HCT116 (cell line): ENCODE data around the gene AUP1. TPM values are rescaled to one million over a fixed set of nuclear protein-coding genes. Genes with fewer than 3 reads are reported as not detected.
A peak's percentile ranks its signal among the peaks of the same experiment; 100 is the strongest.

Experiments
- ATAC-seq: fragments of 200-7000 bp; cut with Tn5 transposase; 2 replicates; pipeline ENCODE4 v1.9.1; 2020; ENCODE audit warnings: mild to moderate bottlenecking, moderate library complexity
- Bru-seq: library from RNA; stranded (reverse); fragments of 400-500 nt; gene quantifications from one replicate; lab custom pipeline; 2021; lab: Mats Ljungman, UMichigan
- BruChase-seq, 2 experiments: library from RNA; stranded (reverse); fragments of 400-500 nt; gene quantifications; one replicate each; lab custom pipeline; 2021; lab: Mats Ljungman, UMichigan
- BruUV-seq: library from RNA; stranded (reverse); fragments of 400-500 nt; replicated peaks from 2 replicates; lab custom pipeline; 2021; lab: Mats Ljungman, UMichigan
- CTCF ChIA-PET: fragments of 300-600 bp; sonication (Branson Sonifier 250); formaldehyde crosslinking; loops from one replicate; lab custom pipeline; 2021; ENCODE audit warnings: antibody characterized with exemption; lab: Charles Lee
- POLR2A ChIA-PET: fragments of 300-600, 350-600 bp; sonication (Branson Sonifier 250); formaldehyde crosslinking; loops from one replicate; lab custom pipeline; 2021; ENCODE audit warnings: antibody characterized with exemption; lab: Charles Lee
- RAD21 ChIA-PET, 2 experiments: fragments of 300-600 bp; sonication (Branson Sonifier 250); formaldehyde crosslinking; loops; one replicate each; lab custom pipeline; 2023; ENCODE audit warnings: low total read pairs in 2 of 2; ENCODE audit not compliant: uncharacterized antibody in 2 of 2, unreplicated experiment in 2 of 2, low non-redundant PET in 1 of 2; lab: Charles Lee
- DNase-seq: peaks from one replicate; pipeline ENCODE4 v3.0.0-alpha.2; 2010; ENCODE audit warnings: low read depth, low spot score
- H2AFZ ChIP-seq: fragments of 200-600 bp; shearing (Covaris generic), sonication (generic); 2 replicates; pipeline ENCODE4 v1.6.1; 2017; ENCODE audit warnings: low read depth, mixed run types, mixed read lengths, antibody characterized with exemption, low read length; ENCODE audit not compliant: poor library complexity, severe bottlenecking
- H3K27ac ChIP-seq: 2 replicates; pipeline ENCODE4 v1.5.1; 2012; ENCODE audit warnings: low read depth, low read length
- H3K27me3 ChIP-seq: fragments of 200-600 bp; sonication (generic); 2 replicates; pipeline ENCODE4 v1.6.1; 2016; ENCODE audit warnings: mixed run types, low read length, mixed read lengths; ENCODE audit not compliant: insufficient read depth
- H3K36me3 ChIP-seq, 2 experiments: fragments of 200-500 bp in 1 of 2; fragments of 200-600 bp in 1 of 2; sonication (Bioruptor generic) in 1 of 2; sonication (generic) in 1 of 2; 2 replicates each; pipeline versions ENCODE4 v1.5.1 to v1.6.1; 2014 to 2016; ENCODE audit warnings: low read length in 2 of 2, inconsistent platforms in 1 of 2, mixed read lengths in 1 of 2, mixed run types in 1 of 2; ENCODE audit not compliant: insufficient read depth in 2 of 2, control insufficient read depth in 1 of 2
- H3K4me1 ChIP-seq, 2 experiments: fragments of 200-600 bp in 1 of 2; sonication (generic) in 1 of 2; 2 replicates each; pipeline versions ENCODE4 v1.5.1 to v1.6.1; 2012 to 2017; ENCODE audit warnings: low read length in 2 of 2, inconsistent platforms in 1 of 2, mild to moderate bottlenecking in 1 of 2, mixed read lengths in 1 of 2, mixed run types in 1 of 2, moderate library complexity in 1 of 2; ENCODE audit not compliant: insufficient read depth in 2 of 2, control insufficient read depth in 1 of 2
- H3K4me2 ChIP-seq: fragments of 200-600 bp; sonication (generic); 2 replicates; pipeline ENCODE4 v1.6.1; 2017; ENCODE audit warnings: mixed run types, low read length, mixed read lengths
- H3K4me3 ChIP-seq, 2 experiments: fragments of 200-600 bp in 1 of 2; sonication (generic) in 1 of 2; replicated peaks in 1 of 2; 2 replicates each; pipeline ENCODE4 v1.5.1; 2011 to 2016; ENCODE audit warnings: low read length in 2 of 2, control low read depth in 1 of 2, low read depth in 1 of 2, mild to moderate bottlenecking in 1 of 2, mixed read lengths in 1 of 2, mixed run types in 1 of 2
- H3K79me2 ChIP-seq: fragments of 200-600 bp; sonication (generic); 2 replicates; pipeline ENCODE4 v1.6.1; 2017; ENCODE audit warnings: mild to moderate bottlenecking, mixed run types, low read length, moderate library complexity, mixed read lengths; ENCODE audit not compliant: insufficient read depth
- H3K9ac ChIP-seq: fragments of 200-600 bp; sonication (generic); 2 replicates; pipeline ENCODE4 v1.6.1; 2016; ENCODE audit warnings: low read length, mixed read lengths
- H3K9me2 ChIP-seq: fragments of 200-600 bp; sonication (generic), shearing (Covaris generic); 2 replicates; pipeline ENCODE4 v1.6.1; 2017; ENCODE audit warnings: mixed run types, mild to moderate bottlenecking, moderate library complexity; ENCODE audit not compliant: insufficient read depth
- H3K9me3 ChIP-seq, 2 experiments: fragments of 200-500 bp in 1 of 2; fragments of 200-600 bp in 1 of 2; sonication (Bioruptor generic) in 1 of 2; sonication (generic) in 1 of 2; 2 replicates each; pipeline ENCODE4 v1.6.1; 2014 to 2017; ENCODE audit warnings: low read length in 2 of 2, mixed read lengths in 2 of 2, inconsistent platforms in 1 of 2, low read depth in 1 of 2, mild to moderate bottlenecking in 1 of 2, mixed run types in 1 of 2, moderate library complexity in 1 of 2; ENCODE audit not compliant: control insufficient read depth in 1 of 2, insufficient read depth in 1 of 2
- H4K20me1 ChIP-seq: fragments of 200-600 bp; sonication (generic), shearing (Covaris generic); 2 replicates; pipeline ENCODE4 v1.6.1; 2017; ENCODE audit warnings: mixed run types, mild to moderate bottlenecking, moderate library complexity; ENCODE audit not compliant: insufficient read depth
- ATF3 ChIP-seq: IDR thresholded peaks from 2 replicates; pipeline ENCODE4 v1.6.1; 2012
- CBX3 ChIP-seq: IDR thresholded peaks from 2 replicates; pipeline ENCODE4 v1.6.1; 2012; ENCODE audit warnings: low read depth
- CEBPB ChIP-seq: IDR thresholded peaks from 2 replicates; pipeline ENCODE4 v1.6.1; 2012; ENCODE audit warnings: low read depth
- CTCF ChIP-seq, 3 experiments: fragments of 200-600 bp in 1 of 3; sonication (generic) in 1 of 3; IDR thresholded peaks in 2 of 3; conservative IDR thresholded peaks in 1 of 3; 2 replicates each; pipeline ENCODE4 v1.5.1; 2012 to 2017; ENCODE audit warnings: low read depth in 2 of 3, low read length in 2 of 3, antibody characterized with exemption in 1 of 3, borderline replicate concordance in 1 of 3, control low read depth in 1 of 3, mild to moderate bottlenecking in 1 of 3, mixed read lengths in 1 of 3, mixed run types in 1 of 3, moderate library complexity in 1 of 3; ENCODE audit not compliant: insufficient read depth in 1 of 3
- EGR1 ChIP-seq: IDR thresholded peaks from 2 replicates; pipeline ENCODE4 v1.6.1; 2012; ENCODE audit warnings: low read depth
- ELF1 ChIP-seq: IDR thresholded peaks from 2 replicates; pipeline ENCODE4 v1.6.1; 2012; ENCODE audit warnings: low read depth, borderline replicate concordance
- FOSL1 ChIP-seq: IDR thresholded peaks from 2 replicates; pipeline ENCODE4 v1.6.1; 2012; ENCODE audit warnings: low read depth
- JUND ChIP-seq: IDR thresholded peaks from 2 replicates; pipeline ENCODE4 v1.6.1; 2012
- POLR2A ChIP-seq: IDR thresholded peaks from 2 replicates; pipeline ENCODE4 v1.7.0; 2011; ENCODE audit warnings: borderline replicate concordance; ENCODE audit not compliant: insufficient read depth, insufficient read length; ENCODE audit errors: extremely low read depth
- POLR2AphosphoS5 ChIP-seq: IDR thresholded peaks from 2 replicates; pipeline ENCODE4 v1.6.1; 2011; ENCODE audit warnings: mild to moderate bottlenecking, low read depth, low read length, moderate library complexity
- RAD21 ChIP-seq: IDR thresholded peaks from 2 replicates; pipeline ENCODE4 v1.6.1; 2012; ENCODE audit warnings: low read depth, mild to moderate bottlenecking
- SIN3A ChIP-seq: IDR thresholded peaks from 2 replicates; pipeline ENCODE4 v1.6.1; 2012; ENCODE audit warnings: low read depth
- SP1 ChIP-seq: IDR thresholded peaks from 2 replicates; pipeline ENCODE4 v1.6.1; 2012; ENCODE audit warnings: low read depth
- SRF ChIP-seq: IDR thresholded peaks from 2 replicates; pipeline ENCODE4 v1.6.1; 2012; ENCODE audit warnings: low read depth
- TCF7L2 ChIP-seq: IDR thresholded peaks from 2 replicates; pipeline ENCODE4 v1.7.0; 2011; ENCODE audit warnings: borderline replicate concordance, inconsistent platforms; ENCODE audit not compliant: insufficient read depth, insufficient read length; ENCODE audit errors: extremely low read depth
- YY1 ChIP-seq: IDR thresholded peaks from 2 replicates; pipeline ENCODE4 v1.6.1; 2011; ENCODE audit warnings: low read length, low read depth, moderate library complexity, mild to moderate bottlenecking; ENCODE audit not compliant: insufficient replicate concordance; ENCODE audit errors: extremely low read depth
- ZFX ChIP-seq: fragments of 450-650 bp; IDR thresholded peaks from 2 replicates; pipeline ENCODE4 v1.6.1; 2017
- intact Hi-C: fragments of 100-400 bp; cut with micrococcal nuclease; formaldehyde crosslinking; loops from 2 replicates; pipeline ENCODE4 v1.10.0; 2022
- long read RNA-seq: library from polyadenylated mRNA; unstranded; transcript quantifications from one replicate; pipeline ENCODE4 v2.0.0, GENCODE V29; 2021; ENCODE audit not compliant: unreplicated experiment
- polyA plus RNA-seq: library from polyadenylated mRNA; unstranded; fragments of >200 nt; gene quantifications from 2 replicates; pipeline ENCODE4 v1.2.1, GENCODE V29; 2012; ENCODE audit warnings: missing spikeins
- total RNA-seq: library from RNA; stranded (reverse); gene quantifications from one replicate; pipeline ENCODE4 v1.2.1, GENCODE V29; 2021; ENCODE audit not compliant: unreplicated experiment

Gene AUP1
- total RNA-seq (116 TPM), Bru-seq, nascent RNA (percentile 93 among the genes with signal in this experiment), BruChase-seq, experiment 1, labeled RNA remaining after a 6-hour chase (percentile 98 among the genes with signal in this experiment), BruChase-seq, experiment 2, labeled RNA remaining after a 2-hour chase (percentile 98 among the genes with signal in this experiment)
- 115 and 127 TPM in 2 replicates for polyA plus RNA-seq
- long read RNA-seq, transcript AUP1-204 (11 exons, 1,645 nt): minor isoform, 22 of 306 reads
- long read RNA-seq, transcript AUP1-201 (12 exons, 1,695 nt): major isoform, 108 of 306 reads
- long read RNA-seq, transcript AUP1-206 (11 exons, 1,658 nt): minor isoform, 6 of 306 reads
- long read RNA-seq, transcript AUP1-202 (12 exons, 1,581 nt): minor isoform, 5 of 306 reads
- long read RNA-seq, partial matches to known transcripts: 31 of 306 reads
- long read RNA-seq, other reads (novel, unspliced or antisense): 134 of 306 reads

GRCh38 chr2:74529357-74530238 lies at the start of gene AUP1, which contains the start of gene HTRA2:
AUP1 (minus strand) TSS chr2:74529706; CDS start chr2:74529629, 77 bp downstream.
HTRA2 (plus strand) TSS chr2:74529933; CDS start chr2:74530007, 74 bp downstream.
- intact Hi-C loops: loop anchor here (1.0 to 5.0 kb wide), 4 partner anchors 23 to 277 kb away; partner anchors contain the start of gene TTC31
- Histone ChIP-seq H3K9me3 (no peaks in the 10 kb centered on the region), H3K4me3 (peak within 1 kb of the TSS; percentile 98 to 100), H3K27me3 (no peaks in the 10 kb centered on the region), H3K9me2 (no peaks in the 10 kb centered on the region), H3K9ac (peak within 1 kb of the TSS; percentile 98), H3K27ac (peak within 1 kb of the TSS; percentile 94), H3K4me2 (peak within 1 kb of the TSS; percentile 86), H3K36me3 (peaks cover 18 to 27% of the 10 kb centered on the region in 2 experiments), H3K4me1 (peaks cover 14 to 30% of the 10 kb centered on the region in 2 experiments), H4K20me1 (no peaks in the 10 kb centered on the region), H2AFZ (no peak within 1 kb of the TSS), H3K79me2 (peaks cover 42% of the 10 kb centered on the region)
- TF ChIP-seq TCF7L2: peak; percentile 94
- TF ChIP-seq JUND: no peak
- TF ChIP-seq YY1: peak; percentile 95
- peak; percentile 66 for TF ChIP-seq POLR2A
- TF ChIP-seq CBX3: no peak
- peak; percentile 70; the same call in 1 of the 2 replicates for TF ChIP-seq ZFX
- TF ChIP-seq CEBPB: no peak
- no peak for TF ChIP-seq EGR1
- TF ChIP-seq SP1: no peak
- TF ChIP-seq ELF1: no peak
- TF ChIP-seq FOSL1: no peak
- no peak for TF ChIP-seq SRF
- peak; percentile 95 for TF ChIP-seq POLR2AphosphoS5
- no peak for TF ChIP-seq SIN3A
- TF ChIP-seq RAD21: no peak
- no peak for TF ChIP-seq CTCF (IDR thresholded peaks at IDR 0.05 in 2 of 3, conservative IDR thresholded peaks at IDR 0.05 in 1 of 3; ENCODE audit: borderline replicate concordance in 1 of 3, insufficient read depth in 1 of 3, low read depth in 2 of 3, low read length in 2 of 3)
- TF ChIP-seq ATF3: no peak
- ChIA-PET CTCF (interaction anchor here (1.0 to 1.3 kb wide), 2 partner anchors 16 to 72 kb away, joined by 3 to 5 read pairs; partner anchors contain the start of gene WBP1), POLR2A (interaction anchor here (1.0 to 1.4 kb wide), 3 partner anchors 22 to 57 kb away, joined by 3 to 7 read pairs (median 3); partner anchors contain the start of genes MRPL53 and PCGF1), RAD21 (interaction anchor here (0.8 to 1.0 kb wide), 2 partner anchors 47 to 57 kb away, joined by 3 read pairs; partner anchors contain the start of genes CCDC142 (in 1 of the 2), MRPL53 (in 1 of the 2) and TTC31 (in 1 of the 2))
- peak; percentile 98 for DNase-seq
- no TSS peak for BruUV-seq
- peak; percentile 92 for ATAC-seq
